Activated CD4-positive, alpha-beta T cell treated with anti-CD3 and anti-CD28 coated beads, Interleukin-2, Interleukin-4, amounts not matched to agents 100 ng/mL and 50 ng/mL, durations not matched to agents 16 hours and 8 hours (primary cell): ENCODE measurements around the gene SIGLEC8.
"Not testable (repeated sequence)": the region's sequence is repeated elsewhere in the genome, so short reads cannot be mapped to it uniquely, and the experiment has no call there.

ENCODE experiments used
- DNase-seq: peaks from one replicate; pipeline ENCODE4 v3.0.0-alpha.2; 2020; ENCODE audit warnings: low spot score

SIGLEC8 gene

DNA sequence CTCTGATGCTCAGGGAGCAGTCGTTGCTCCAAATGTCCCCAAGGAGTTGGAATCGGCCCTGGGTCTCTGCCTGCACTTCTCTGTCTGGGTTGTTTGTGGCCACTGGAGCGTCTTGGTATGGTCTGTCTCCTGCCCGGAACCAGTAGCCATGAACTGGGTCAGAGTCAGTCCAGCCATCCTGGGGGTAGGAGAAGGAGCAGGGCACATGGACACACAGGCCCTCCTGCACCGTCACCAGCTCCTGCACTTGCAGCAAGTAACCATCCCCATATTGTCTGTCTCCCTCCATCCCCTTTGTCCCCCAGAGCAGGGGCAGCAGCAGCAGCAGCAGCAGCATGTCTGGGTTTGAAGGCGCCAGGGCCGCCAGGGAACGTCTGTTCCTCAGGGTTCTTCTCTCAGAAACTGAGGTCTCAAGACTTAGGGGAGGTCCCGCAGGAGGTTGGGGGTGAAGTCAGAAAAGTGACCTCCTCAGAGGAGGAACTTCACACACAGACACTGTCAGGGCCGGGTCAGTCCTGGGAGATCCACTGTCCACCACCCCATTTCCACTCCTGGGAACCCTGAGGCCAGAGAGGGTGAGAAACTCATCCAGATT is at the start of gene SIGLEC8:
SIGLEC8 (minus strand) TSS at position 404 of the 595 bp plus-strand sequence; CDS start at position 337, 67 bp downstream.
- DNase-seq: no peak

DNA sequence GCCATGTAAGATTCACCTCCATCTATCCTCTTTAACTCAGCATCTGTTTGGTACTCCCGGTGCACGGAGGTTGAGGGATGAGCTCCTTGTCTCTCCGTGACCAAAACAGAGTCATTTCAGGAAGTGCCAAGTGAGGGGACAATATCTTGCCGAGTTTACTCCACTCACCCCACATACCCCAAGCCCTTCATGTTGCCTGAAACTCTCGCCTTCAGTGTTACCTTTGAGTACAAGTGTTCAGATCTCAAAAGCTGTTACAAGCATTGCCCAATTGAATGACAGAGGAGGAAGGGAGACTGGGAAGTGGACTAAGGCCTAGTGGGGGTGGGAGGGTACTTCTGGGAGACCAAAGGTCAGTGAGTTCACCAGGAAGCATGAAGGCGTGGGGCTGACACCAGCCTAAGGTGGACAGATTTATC is 49.4 kb upstream of the SIGLEC8 start:
- DNase-seq: no peak

DNA sequence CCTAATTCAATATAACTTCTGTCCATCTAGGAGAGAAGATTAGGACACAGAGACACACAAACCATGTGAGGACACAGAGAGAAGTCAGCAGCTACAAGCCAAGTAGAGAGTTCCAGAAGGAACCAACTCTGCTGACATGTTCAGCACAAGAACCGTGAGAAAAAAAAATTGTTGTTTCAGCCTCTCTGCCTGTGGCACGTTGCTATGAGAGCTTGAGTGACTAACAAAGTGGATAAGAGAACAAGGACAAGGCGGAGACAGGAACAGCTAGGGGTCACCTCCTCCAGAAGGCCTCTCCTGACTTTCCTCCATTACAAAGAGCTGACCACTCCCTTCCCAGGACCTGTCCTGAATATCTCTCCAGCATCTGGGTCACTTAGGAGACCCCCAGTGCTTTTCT is 48.9 kb upstream of the SIGLEC8 start:
- no peak for DNase-seq

DNA sequence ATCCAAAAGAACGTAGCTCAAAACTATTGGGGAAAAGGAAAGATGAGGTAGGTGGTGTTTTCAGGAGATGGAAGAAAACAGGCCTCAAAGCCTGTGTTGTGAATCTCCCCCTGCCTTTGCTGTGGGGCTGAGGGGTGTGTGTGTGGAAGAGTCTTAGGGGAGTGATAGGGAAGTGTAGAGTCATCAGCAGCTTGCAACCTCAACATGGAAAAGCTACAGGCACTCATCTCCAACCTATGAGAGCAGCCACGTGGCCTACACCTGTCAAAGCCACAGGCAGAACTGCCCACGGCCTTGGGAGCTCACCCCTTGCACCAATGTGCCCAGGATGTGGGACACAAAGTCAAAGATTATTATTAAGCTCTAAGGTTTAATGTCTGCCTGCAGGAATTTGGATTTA is 47.6 kb upstream of the SIGLEC8 start:
- DNase-seq: no peak

DNA sequence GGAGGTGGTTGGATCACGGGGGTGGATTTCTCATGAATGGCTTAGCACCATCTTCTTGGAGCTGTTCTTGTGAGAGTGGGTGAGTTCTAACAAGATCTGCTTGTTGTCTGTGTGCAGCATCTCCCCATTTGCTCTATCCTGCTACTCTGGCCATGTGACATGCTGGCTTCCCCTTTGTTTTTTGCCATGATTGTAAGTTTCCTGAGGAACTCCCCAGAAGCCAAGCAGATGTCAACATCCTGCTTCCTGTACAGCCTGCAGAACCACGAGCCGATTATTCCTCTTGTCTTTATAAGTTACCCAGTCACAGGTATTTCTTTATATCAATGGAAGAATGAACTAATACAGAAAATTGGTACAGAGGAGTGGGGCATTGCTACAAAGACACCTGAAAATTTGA is 45.6 kb upstream of the SIGLEC8 start:
- no peak for DNase-seq

DNA sequence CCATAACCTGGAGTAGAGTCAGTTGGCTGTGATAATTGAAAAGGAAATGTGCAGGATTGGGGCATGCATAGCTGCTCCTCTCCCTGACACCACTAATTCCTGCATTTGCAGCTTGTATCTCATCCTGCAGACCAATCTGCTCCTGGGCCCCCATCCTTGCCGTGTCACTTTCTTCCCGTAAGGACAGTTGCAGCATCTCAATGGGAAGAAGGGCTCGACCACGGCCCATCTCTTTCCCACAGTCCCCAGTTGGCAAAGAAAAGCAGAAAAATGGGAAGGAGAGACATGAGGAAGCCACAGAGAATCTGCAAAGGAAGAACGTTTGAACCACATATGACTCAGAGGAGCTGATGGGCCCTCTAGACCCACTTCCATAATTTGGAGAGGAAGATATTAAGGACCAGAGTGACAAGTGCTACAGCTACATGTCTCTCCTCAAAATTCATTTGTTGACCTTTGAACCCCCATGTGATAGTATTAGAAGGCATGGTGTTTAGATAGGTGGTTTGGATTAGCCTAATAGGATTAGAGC is 45.1 kb upstream of the SIGLEC8 start:
- DNase-seq: no peak

DNA sequence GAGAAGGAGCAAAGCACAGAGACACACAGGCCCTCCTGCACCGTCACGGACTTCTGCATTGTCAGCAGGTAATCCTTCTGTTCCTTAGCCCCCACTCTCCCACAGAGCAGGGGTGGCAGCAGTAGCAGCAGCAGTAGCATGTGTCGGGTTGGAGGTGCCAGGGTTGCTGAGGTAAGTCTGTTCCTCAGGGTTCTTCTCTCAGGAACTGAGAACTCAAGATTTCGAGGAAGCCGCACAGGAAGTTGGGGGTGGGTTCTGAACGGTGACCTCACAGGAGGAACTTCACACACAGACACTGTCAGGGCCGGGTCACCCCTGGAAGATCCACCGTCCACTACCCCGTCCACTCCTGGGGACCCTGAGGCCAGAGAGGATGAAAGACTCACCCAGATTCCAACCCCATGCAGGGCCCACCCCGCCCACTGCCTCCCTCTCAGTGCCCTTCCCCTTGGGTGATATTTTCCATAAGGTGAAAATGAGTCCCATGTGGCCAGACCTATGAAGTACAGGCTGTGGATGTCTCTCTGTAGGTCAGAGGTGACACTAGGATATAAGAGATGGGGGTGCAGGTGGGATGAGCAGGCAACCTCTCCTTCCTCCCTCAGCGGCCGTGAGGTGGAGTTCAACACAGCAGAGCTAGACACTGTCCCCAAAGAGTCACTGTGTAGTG is 43.5 kb upstream of the SIGLEC8 start, which contains the start of gene SIGLEC12:
SIGLEC12 (minus strand) TSS at position 207 of the 670 bp plus-strand sequence; CDS start at position 140, 67 bp downstream.
- no peak for DNase-seq

DNA sequence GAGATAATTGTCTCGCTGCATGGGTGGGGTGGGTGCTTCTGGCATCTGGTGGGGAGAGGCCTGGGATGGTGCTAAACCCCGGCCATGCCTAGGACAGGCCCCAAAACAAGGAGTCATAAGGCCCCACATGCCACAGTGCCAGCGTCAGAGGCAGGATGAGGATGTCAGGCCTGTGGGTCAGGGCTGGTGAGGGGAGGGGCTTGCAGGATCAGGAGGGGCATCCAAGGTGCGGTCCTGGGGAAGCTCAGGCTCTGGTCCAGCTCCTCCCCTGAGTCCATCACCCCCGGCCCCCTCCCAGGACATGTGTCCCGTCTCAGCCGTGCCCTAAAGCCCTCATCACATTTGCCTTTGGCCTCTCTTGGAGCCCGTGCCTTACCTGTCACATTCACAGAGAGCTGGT is 42.7 kb upstream of the SIGLEC8 start:
- not testable (repeated sequence) for DNase-seq

DNA sequence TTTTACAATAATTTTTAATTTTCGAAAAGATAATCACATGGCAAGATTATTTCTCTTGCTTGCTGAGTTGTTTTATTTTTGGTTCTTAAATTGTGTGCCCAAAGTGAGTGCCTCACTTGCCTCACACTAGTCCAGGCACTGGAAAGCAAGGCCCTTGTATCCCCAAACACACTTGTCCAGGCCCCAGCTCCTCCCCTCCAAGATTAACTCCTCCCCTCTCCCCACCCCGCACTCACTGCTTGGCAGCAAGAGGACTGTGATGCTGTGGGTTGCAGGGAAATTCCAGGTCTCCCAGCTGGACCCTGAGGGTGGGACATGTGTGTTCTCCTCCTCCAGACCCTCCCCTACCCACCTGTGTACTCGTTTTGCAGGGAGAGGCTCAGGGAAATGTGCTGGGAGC is 39.4 kb upstream of the SIGLEC8 start:
- no peak for DNase-seq

DNA sequence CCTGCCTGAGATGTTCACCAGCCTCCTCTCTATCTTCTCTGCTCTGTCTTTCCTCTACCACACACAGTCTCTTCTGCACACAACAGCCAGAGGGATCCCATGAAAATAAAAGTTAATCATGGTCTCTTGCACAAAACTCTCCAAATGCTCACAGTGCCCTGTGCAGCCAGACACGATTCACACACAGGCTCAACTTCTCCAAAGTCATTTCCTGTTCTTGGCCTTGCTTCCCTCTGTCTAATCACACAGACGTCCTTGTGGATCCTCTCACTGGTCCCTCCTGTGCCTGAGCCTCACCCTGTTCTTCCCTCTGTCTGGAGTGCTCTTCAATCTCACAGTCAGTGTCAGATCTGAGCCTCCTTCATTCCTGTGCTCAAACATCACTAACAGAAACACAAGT is 35.5 kb upstream of the SIGLEC8 start:
- DNase-seq: no peak

DNA sequence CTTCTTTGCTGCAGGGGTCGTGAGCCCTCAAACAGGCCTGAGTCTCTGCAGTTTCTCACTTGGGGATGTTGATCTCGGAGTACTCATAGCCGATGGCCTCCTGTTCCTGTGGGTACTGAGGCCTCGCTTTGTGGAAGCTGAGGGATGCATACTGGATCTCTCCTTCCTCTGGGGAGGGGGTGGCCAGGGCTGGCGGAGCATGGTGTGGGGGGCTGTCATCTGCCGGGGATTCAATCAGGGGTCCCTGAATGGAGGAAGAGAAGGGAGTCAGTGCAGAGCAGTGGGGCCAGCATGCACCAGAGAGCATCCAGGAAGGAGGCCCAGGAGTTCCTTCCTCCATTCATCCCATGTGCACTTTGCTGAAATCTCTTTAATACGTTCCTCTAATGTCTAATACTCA is 33.3 kb upstream of the SIGLEC8 start:
- no peak for DNase-seq

DNA sequence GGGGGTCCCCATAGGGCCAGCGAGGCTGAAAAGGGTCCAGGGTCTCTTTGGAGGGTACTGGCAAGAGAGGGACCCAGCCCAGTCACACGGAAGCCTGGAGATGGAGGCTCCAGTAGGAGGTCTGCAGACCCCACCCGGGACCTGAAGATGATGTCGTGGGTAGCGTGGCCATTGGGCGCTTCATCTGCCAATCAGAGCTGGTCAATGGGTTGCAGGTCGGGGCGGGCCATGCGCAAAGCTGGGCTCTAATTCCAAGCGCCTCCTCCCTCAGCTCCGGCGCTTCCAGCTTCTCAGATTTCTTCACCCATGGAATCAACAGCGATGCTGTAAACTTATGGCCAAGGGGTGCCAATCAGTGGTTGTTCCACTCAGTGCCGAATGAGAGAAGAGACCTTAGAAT is 32.4 kb upstream of the SIGLEC8 start:
- no peak for DNase-seq

DNA sequence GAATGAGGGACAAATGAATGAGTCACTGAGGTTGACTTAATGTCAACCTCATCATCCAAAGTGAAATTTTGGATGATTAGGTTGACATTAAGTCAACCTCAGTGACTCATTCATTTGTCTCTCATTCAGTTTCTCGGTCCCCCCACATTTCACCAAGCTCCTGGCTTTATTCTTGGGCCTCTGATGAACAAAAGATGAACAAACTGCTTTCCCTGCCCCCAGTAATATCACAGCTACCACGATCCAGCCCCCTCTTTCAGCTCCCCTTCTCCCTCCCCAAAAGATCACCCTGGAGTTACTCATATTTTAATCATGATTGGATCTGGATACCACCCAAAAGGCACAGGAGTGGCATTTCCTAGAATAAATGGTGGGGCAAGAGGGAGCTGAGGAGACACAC is 30.9 kb upstream of the SIGLEC8 start:
- no peak for DNase-seq

DNA sequence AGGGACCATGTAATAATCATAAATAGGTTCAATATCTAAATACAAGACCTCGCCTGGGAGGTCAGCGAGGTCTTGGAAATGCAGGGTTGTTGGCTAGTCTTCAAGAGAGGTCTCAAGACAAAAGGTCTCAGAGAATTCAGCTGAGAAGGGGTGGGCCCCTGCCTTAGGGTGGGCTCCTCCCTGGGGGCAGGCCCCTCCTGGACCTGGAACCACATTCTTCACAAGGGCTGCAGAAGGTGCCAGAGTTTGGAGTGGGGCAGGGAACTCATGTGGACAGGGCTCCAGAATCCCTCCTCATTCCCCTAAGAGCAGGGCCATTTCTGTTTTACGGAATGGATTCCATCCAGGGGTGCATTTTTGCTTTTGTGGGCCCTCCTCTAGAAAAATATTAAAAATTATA is 30.2 kb upstream of the SIGLEC8 start:
- DNase-seq: no peak

DNA sequence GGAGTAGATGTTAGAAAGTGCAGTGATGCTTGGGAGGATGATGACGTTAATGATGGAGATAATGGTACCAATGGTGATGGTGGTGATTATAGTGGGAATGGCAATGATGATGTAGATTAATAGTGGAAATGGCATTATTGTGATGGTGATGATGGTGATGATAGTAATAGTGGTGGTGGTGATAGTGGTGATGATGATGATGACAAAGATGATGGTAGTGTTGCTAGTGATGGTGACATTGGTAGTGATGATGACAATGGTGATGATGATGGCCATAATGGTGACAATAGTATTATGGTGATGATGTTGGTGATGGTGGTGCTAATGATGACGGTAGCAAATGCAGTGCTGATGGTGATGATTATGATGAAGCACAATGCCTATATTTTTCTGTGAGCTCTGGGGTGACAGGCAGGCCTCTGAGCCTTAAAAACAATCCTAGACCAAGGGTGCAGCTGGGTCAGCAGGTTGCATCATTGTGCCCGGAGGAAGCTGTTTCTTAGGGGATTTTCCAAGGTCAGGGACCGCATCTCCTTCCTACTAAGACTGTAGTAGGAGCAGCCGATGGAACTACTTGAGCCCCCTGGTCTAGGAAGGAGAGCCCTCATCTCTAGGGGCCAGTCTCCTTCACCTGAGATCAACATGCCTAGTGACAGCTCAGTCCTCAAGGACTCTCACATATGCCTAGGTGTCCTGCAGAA is 27.9 kb upstream of the SIGLEC8 start:
- DNase-seq: no peak

DNA sequence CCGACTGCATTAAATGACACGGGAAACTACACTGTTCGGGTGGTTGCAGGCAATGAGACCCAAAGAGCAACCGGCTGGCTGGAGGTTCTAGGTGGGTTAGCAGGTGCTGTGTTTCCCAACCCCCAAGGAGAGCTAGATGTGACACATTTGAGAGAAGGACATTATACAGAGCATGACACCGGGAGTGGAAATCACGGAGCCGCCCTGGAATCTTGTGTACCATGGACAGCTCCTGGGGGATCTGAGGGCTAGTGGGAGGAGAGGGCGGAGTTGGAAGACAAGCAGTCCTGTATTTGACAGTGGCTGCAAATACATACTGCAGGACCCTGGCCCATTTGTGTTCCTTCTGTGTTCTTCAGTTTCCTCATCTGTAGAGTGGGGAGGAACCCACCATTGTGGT is 22.3 kb upstream of the SIGLEC8 start:
- no peak for DNase-seq

DNA sequence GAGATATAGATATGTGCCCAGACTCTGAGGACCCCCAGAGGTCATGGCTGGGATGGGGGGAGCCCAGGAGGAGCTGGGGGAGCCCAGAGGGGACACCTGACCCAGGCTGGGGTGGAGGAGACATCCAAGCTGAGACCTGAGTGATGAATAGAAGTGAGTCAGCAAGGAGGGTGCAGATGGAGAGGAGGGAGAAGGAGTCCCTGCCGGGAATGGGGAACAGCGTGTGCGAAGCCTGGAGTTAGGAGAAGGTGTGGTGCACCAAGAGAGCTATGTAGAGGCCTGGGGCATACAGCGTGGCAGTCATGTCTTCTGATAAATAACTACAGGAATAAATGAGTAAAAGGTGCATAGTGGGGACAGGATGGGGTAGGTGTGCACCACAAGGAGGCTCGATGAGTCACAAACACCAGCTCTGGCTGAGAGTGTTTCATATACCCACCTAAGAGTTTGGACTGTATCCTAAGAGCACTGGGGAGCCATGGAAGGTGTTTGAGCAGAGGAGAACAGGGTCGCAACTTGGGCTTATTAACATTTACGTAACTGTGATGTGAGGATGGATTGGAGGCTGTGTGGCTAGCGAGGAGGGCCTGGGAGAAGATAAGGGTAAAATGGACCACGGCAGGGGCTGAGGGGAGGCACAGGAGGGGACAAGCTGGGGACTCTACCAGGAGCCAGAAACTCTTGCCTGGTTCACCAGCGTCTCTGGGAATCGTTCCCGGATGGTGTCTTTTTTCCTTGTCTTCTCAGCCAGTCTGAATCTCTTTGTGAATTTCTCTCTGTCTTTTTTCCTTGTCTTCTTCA is 21.5 kb upstream of the SIGLEC8 start:
- no peak for DNase-seq

DNA sequence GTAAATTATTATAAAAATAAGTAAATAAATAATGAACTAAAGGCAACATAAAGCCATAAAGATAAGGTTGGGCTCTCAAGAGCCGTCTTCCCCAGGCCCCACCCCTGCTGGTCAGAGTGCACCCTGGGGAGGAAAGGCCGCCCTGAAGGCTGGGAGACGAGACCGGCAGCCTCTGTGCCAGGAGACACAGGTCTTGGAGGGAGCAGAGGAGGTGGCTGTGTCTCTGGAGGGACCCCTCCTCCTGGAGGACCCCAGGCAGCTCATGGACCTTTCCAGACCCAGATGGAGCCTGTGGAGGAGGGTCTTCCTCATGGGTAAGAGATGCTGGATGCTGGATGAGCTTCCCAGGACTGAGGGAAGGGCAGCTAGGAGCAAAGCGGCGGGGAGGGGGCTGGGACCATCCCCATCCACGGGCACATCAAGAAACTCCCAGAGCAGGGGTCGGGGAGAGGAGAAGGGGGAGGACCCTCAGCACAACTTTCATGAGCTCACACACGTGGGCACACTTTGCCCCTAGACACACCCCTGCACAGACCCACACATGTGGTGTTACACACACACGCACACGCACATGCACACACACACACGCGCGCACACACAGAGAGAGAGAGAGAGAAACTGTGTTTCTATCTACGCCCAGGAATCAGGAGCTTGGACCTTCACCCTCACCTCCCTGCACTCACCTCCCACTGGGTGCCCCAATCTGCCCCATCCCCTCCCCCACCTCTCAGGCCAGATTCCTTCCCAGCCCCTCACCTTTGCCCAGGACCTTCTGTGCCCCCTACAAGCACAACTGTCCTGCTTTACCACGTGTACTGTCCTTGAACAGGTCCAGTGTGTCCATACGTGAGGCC is 20.4 kb upstream of the SIGLEC8 start, which contains the start of gene CEACAM18:
CEACAM18 (plus strand) TSS at position 159 of the 854 bp plus-strand sequence.
- no peak for DNase-seq

DNA sequence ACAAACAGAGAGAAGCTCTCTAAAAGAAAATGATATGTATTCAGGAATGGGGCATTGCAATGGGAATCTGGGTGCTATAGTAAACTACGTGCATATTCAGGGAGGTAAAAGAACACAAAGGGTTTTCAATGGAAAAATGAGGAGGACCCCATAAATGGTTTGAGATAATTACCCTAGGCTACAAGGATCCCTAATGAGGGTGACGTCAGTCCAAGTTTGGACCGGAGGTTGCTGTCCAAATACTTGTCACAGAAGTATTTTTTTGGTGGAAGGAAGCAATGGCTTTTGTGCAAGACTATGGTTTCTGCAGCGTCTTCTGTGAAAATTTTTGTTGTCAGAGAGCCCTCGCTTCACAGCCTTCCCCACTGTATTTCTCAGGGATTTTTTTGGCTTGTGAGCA is 19.1 kb upstream of the SIGLEC8 start:
- DNase-seq: no peak

DNA sequence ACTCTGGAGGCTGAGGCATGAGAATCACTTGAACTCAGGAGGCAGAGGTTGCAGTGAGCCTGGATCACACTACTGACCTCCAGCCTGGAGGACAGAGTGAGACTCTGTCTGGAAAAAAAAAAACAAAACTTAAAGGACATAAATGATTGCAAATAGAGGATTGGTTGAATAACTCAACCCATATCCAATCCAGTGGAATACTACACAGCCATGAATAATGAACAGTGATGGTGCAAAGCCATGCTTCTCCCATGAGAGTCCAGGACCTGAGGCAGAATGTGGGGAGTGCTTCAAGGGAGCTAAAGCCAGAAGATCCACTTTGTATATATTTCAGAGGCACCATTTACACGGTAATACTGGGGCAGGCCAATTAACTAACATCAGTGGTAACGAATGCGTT is 17.9 kb upstream of the SIGLEC8 start:
- DNase-seq: no peak
